A549 (cell line): Measurements from ENCODE around the gene SH3RF3. TPM values are rescaled to one million over a fixed set of nuclear protein-coding genes. Genes with fewer than 3 reads are reported as not detected.

ENCODE experiments used
- ATAC-seq, 2 experiments: fragments of 200-7000 bp in 1 of 2; fragments of >200 bp in 1 of 2; cut with Nextera tagmentation in 1 of 2; cut with Tn5 transposase in 1 of 2; 3 replicates each; pipeline versions ENCODE4 v1.8.0 to v1.9.1; 2018 to 2020; ENCODE audit warnings: mild to moderate bottlenecking in 1 of 2, moderate library complexity in 1 of 2
- CTCF ChIA-PET: fragments of 300-600 bp; sonication (Branson Sonifier 250); formaldehyde crosslinking; extraction: SDS; loops from one replicate; lab custom pipeline; 2021; ENCODE audit warnings: antibody characterized with exemption, inconsistent platforms; lab: Yijun Ruan, JAX
- POLR2A ChIA-PET: fragments of 350-600 bp; formaldehyde crosslinking; extraction: SDS; loops from one replicate; lab custom pipeline; 2021; ENCODE audit warnings: antibody characterized with exemption, inconsistent platforms; lab: Yijun Ruan, JAX
- DNase-seq, 2 experiments: peaks; one replicate each; pipeline versions ENCODE4 v3.0.0 to v3.0.0-alpha.2; 2011 to 2016; ENCODE audit warnings: low read depth in 1 of 2, low spot score in 1 of 2
- FAIRE-seq: peaks from 2 replicates; lab custom pipeline; 2011; peaks lifted over from hg19 to GRCh38; lab: Jason Lieb, UNC
- H3K27ac ChIP-seq, 2 experiments: fragments of >200 bp; sonication (Bioruptor Twin); formaldehyde crosslinking; 3 replicates each; pipeline ENCODE4 v1.5.1; 2016 to 2017
- H3K4me1 ChIP-seq: fragments of >200 bp; sonication (Bioruptor Twin); formaldehyde crosslinking; 3 replicates; pipeline ENCODE4 v1.6.1; 2016
- H3K4me2 ChIP-seq: fragments of >200 bp; sonication (Bioruptor Twin); formaldehyde crosslinking; 3 replicates; pipeline ENCODE4 v1.6.1; 2016
- H3K4me3 ChIP-seq: fragments of >200 bp; sonication (Bioruptor Twin); formaldehyde crosslinking; 3 replicates; pipeline ENCODE4 v1.5.1; 2016
- H3K9me3 ChIP-seq: fragments of >200 bp; sonication (Bioruptor Twin); formaldehyde crosslinking; 3 replicates; pipeline ENCODE4 v1.6.1; 2016
- ATOH8 ChIP-seq: fragments of 250-450 bp; sonication (Bioruptor Pico); IDR thresholded peaks from 2 replicates; pipeline ENCODE4 v1.5.0; 2020; ENCODE audit warnings: low read depth, mild to moderate bottlenecking, moderate library complexity
- BCL3 ChIP-seq: fragments of >200 bp; sonication (Bioruptor Twin); formaldehyde crosslinking; IDR thresholded peaks from 3 replicates; pipeline ENCODE4 v1.6.1; 2016
- CHD2 ChIP-seq: fragments of 150-350 bp; IDR thresholded peaks from 2 replicates; pipeline ENCODE4 v1.6.1; 2014; ENCODE audit warnings: low read length; ENCODE audit not compliant: partially characterized antibody
- ELK1 ChIP-seq: fragments of 150-350 bp; IDR thresholded peaks from 2 replicates; pipeline ENCODE4 v1.6.1; 2014; ENCODE audit warnings: low read depth, mild to moderate bottlenecking, low read length
- EP300 ChIP-seq, 2 experiments: fragments of >200 bp; sonication (Bioruptor Twin); formaldehyde crosslinking; IDR thresholded peaks; 2 replicates in 1 of 2; 3 replicates in 1 of 2; pipeline ENCODE4 v1.6.1; 2016 to 2017
- FOSL2 ChIP-seq, 2 experiments: fragments of 450-650 bp in 1 of 2; fragments of >200 bp in 1 of 2; sonication (Bioruptor Twin) in 1 of 2; formaldehyde crosslinking; IDR thresholded peaks; 2 replicates each; pipeline versions ENCODE4 v1.5.0 to v1.6.1; 2016 to 2020; ENCODE audit warnings: mild to moderate bottlenecking in 1 of 2, moderate library complexity in 1 of 2
- FOXS1 ChIP-seq: fragments of 250-450 bp; sonication (Bioruptor Pico); IDR thresholded peaks from 2 replicates; pipeline ENCODE4 v1.5.0; 2020; ENCODE audit warnings: mild to moderate bottlenecking, moderate library complexity
- HMGXB4 ChIP-seq: fragments of 250-450 bp; sonication (Bioruptor Pico); IDR thresholded peaks from 2 replicates; pipeline ENCODE4 v1.5.0; 2021; ENCODE audit warnings: mild to moderate bottlenecking, moderate library complexity, borderline replicate concordance
- JUN ChIP-seq, 2 experiments: fragments of >200 bp; sonication (Bioruptor Twin); formaldehyde crosslinking; IDR thresholded peaks; 2 replicates in 1 of 2; 3 replicates in 1 of 2; pipeline ENCODE4 v1.6.1; 2016 to 2017
- KDM1A ChIP-seq: fragments of 200-600 bp; sonication (generic); IDR thresholded peaks from 2 replicates; pipeline ENCODE4 v1.6.1; 2016; ENCODE audit warnings: low read depth, mild to moderate bottlenecking
- MAFK ChIP-seq: fragments of 450-650 bp; IDR thresholded peaks from 2 replicates; pipeline ENCODE4 v1.6.1; 2014; ENCODE audit not compliant: partially characterized antibody
- MYC ChIP-seq: IDR thresholded peaks from 2 replicates; pipeline ENCODE4 v1.6.1; 2012; ENCODE audit warnings: mild to moderate bottlenecking, inconsistent platforms, low read length, improper control_type of control experiment, borderline replicate concordance
- NPAS2 ChIP-seq: fragments of 250-450 bp; sonication (Bioruptor Pico); IDR thresholded peaks from 2 replicates; pipeline ENCODE4 v1.8.0; 2022; ENCODE audit warnings: mild to moderate bottlenecking, moderate library complexity, borderline replicate concordance
- RAD21 ChIP-seq, 2 experiments: fragments of >200 bp in 1 of 2; sonication (Bioruptor Twin) in 1 of 2; formaldehyde crosslinking in 1 of 2; IDR thresholded peaks in 1 of 2; conservative IDR thresholded peaks in 1 of 2; 2 replicates in 1 of 2; 3 replicates in 1 of 2; pipeline ENCODE4 v1.6.1; 2012 to 2018; ENCODE audit warnings: inconsistent platforms in 1 of 2
- REST ChIP-seq: fragments of 200-600 bp; sonication (generic); IDR thresholded peaks from 2 replicates; pipeline ENCODE4 v1.6.1; 2016; ENCODE audit warnings: antibody characterized with exemption, mild to moderate bottlenecking, moderate library complexity
- RNF2 ChIP-seq: fragments of 200-600 bp; sonication (generic); IDR thresholded peaks from 2 replicates; pipeline ENCODE4 v1.6.1; 2016; ENCODE audit warnings: low read depth, mild to moderate bottlenecking, antibody characterized with exemption, moderate library complexity, borderline replicate concordance
- TP53 ChIP-seq: fragments of 250-450 bp; sonication (Bioruptor Pico); IDR thresholded peaks from 2 replicates; pipeline ENCODE4 v1.5.0; 2021; ENCODE audit warnings: mild to moderate bottlenecking, moderate library complexity
- WGBS: methylation state at CpG from one replicate; pipeline ENCODE4 v1.1.6; 2017; ENCODE audit errors: missing lambda C conversion rate; 5-methylcytosine and 5-hydroxymethylcytosine counted together
- polyA plus RNA-seq, 4 experiments: library from polyadenylated mRNA; depleted of rRNA in 3 of 4; stranded (reverse); fragments of >200 nt; fragmentation: RNase III in 1 of 4; extraction: RNeasy Plus Mini Kit Qiagen cat#74134 plus additional on column Dnase treatment in 1 of 4; gene quantifications; 2 replicates in 3 of 4; 3 replicates in 1 of 4; pipeline ENCODE4 v1.2.3, GENCODE V29; 2011 to 2017

SH3RF3 gene
- polyA plus RNA-seq, 2 of the 4 experiments (the other 2 are of a cell fraction), result 0.04 to 0.21 TPM

- TF ChIP-seq HMGXB4 (CRISPR knock-in tag), result no peak
- TF ChIP-seq EP300 (IDR thresholded peaks at IDR 0.05), result no peak
- no peak for TF ChIP-seq ATOH8
Measured at GRCh38 chr2:109435066-109435690, 306.2 kb downstream of the SH3RF3 start (continued).

- Histone ChIP-seq H3K4me3 (no peak overlapping the region), H3K9me3 (peaks cover 5% of the 10 kb centered on the region; the same call in 2 of the 3 replicates), H3K4me2 (no peak overlapping the region), H3K4me1 (no peaks in the 10 kb centered on the region), H3K27ac (no peak overlapping the region)
- DNase-seq (no peak), FAIRE-seq (no peak), ATAC-seq (no peak)
- ChIA-PET CTCF (interaction anchor here (0.7 kb wide), 1 partner anchor 42 kb away, joined by 3 read pairs; no protein-coding TSS in a partner anchor), POLR2A (no interaction called here)
- TF ChIP-seq CHD2 (no peak), EP300 (IDR thresholded peaks at IDR 0.05) (no peak), FOSL2 (IDR thresholded peaks at IDR 0.05) (no peak), FOSL2 (CRISPR knock-in tag; IDR thresholded peaks at IDR 0.05) (no peak), RNF2 (no peak), TP53 (CRISPR knock-in tag) (no peak), FOXS1 (CRISPR knock-in tag) (no peak)
- 77% methylated on average over 13 of the region's 13 CpGs for WGBS
Measured at GRCh38 chr2:109435901-109436598, 307.0 kb downstream of the SH3RF3 start.

- DNase-seq (no peak), ATAC-seq (no peak), FAIRE-seq (no peak)
- WGBS, result 81% methylated on average over 9 of the region's 15 CpGs
- no peak overlapping the region for H3K27ac ChIP-seq
- no peak overlapping the region for H3K4me3 ChIP-seq
- H3K4me2 ChIP-seq, result no peak overlapping the region
- peaks cover 11% of the 10 kb centered on the region for H3K9me3 ChIP-seq
- no peak for TF ChIP-seq REST
- no peak for TF ChIP-seq JUN (IDR thresholded peaks at IDR 0.05)
- TF ChIP-seq NPAS2 (CRISPR knock-in tag), result no peak
- TF ChIP-seq MAFK, result no peak
- no peak for TF ChIP-seq KDM1A
- TF ChIP-seq BCL3, result no peak
- no peak for TF ChIP-seq MYC
- no peak for TF ChIP-seq ELK1
- no peak for TF ChIP-seq RAD21 (conservative IDR thresholded peaks at IDR 0.05 in 1 of 2, IDR thresholded peaks at IDR 0.05 in 1 of 2)
- TF ChIP-seq, all 56 proteins: peak for 0
- ChIA-PET POLR2A (no interaction called here), CTCF (interaction anchor here (0.7 kb wide), 1 partner anchor 41 kb away, joined by 3 read pairs; no protein-coding TSS in a partner anchor)
- H3K4me1 ChIP-seq, result no peaks in the 10 kb centered on the region
Measured at GRCh38 chr2:109436610-109437225, 307.7 kb downstream of the SH3RF3 start.
